ENCODE data around the gene RIOK1.

GRCh38 chr6:7389162-7389450 lies 502 bp upstream of the RIOK1 start:
- no peak for TF ChIP-seq CTCF (IDR thresholded peaks at IDR 0.05; ENCODE audit: low read length)
- no peak for TF ChIP-seq EZH2 (optimal IDR thresholded peaks at IDR 0.05; ENCODE audit: low read depth, low read length)

Data from MM.1S (cell line).